HG02943 (cell line): ENCODE results near the gene FBF1.

ENCODE experiments used
- ATAC-seq: cut with Tn5 transposase; IDR thresholded peaks from one replicate; pipeline ENCODE4 v1.9.1; 2021; ENCODE audit warnings: mild to moderate bottlenecking, low read depth, moderate library complexity; ENCODE audit not compliant: unreplicated experiment

Gene FBF1

DNA sequence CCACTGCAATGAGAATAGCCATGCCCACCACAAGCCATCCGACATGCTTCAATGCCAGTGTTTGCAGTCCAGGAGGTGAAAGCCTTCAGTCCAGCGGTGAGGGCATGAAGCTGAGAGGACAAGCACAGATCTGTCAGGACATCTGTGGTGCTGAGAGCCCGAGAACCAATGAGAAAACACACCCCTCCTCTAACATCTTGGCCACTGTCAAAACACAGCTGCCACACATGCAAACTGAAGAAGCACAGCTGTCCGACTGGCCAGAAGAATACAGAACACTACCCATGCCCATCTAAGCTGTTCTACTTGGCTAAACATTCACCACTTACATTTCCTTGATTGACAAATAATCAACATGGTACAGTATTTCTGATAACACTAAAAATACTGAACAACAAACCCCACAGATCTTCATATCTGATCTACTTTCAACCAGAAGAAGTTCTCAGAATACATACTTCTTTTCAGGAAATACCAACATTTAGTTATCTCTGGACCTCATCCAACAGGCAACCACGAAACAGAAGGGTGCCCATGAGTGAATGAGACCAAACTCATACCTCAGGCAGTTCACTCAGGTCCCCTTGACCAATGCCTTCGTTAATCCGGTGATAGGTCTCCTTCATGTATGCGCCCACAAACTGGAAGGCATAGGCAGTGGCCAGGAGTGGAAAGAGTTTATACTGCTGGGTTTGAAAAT, 10.2 kb upstream of the FBF1 start:
- no peak for ATAC-seq

DNA sequence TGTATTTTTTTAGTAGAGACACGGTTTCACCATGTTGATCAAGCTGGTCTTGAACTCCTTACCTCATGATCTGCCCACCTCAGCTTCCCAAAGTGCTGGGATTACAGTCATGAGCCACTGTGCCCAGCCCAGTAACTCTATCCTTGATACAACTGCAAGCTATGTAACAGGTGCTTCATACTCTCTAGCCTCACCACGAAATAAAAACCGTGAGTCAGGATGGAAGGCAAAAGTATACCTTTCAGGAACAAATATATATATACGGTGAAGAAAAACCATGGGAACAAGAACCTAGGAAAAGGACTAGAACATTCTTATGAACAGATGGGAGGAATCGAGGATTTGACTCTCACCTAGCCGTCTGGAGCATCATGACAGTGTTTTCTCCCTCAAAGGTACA, 9.6 kb upstream of the FBF1 start:
- no peak for ATAC-seq

DNA sequence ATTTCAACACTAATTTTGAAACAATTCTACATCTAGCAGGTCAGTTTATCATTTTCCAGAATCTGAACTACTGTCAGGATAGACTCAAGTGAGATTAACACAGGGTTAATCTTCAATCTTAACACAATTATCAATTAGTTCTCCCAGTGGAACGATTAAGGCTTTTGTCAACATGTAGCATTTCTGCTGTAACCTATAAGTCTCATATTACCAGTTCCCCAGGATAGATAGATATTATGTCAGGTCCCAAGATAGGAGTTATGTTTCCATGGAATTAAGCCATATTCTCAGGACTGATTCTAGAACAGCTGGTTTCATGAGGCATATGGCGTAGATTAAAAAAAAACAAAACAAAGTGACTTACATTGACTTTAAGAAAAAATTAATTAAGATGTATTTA, 4.4 kb upstream of the FBF1 start:
- ATAC-seq, result no peak

DNA sequence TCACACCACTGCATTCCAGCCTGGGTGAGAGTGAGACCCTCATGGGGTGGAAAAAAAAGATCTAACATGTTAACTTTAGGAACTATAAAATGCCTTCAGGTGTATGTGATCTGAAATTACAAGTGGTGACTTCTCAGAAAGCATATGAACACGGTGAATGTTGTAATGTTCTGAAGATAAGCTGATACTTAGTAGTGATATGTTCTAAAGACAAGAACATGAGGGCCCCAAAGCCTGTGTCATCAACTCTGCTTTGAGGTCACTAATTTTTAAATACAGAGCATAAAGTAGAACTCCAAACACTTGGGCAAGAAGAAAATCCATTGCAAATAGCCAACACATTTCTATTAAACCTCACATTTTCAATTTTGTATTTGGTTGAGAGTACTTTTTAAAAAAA, 2.6 kb upstream of the FBF1 start:
- no peak for ATAC-seq

DNA sequence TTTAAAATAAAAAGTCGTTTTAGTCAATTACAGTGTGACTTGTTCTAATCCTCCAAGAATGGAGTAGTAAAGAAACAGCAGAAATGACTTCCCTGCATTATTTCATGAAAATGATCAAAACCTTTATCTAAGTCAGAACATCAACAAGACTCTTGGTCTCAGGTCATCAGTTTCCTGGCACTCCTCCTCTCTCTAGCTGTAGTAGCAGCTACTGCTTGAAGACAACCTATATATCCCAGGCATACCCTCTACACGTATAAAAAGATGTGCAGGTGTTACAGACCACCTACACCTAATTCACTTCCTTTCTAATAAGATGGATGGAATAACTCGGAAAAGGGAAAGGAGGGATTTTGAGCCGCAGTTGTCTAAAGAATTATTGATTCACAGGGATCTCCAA, 1.6 kb upstream of the FBF1 start:
- no peak for ATAC-seq

DNA sequence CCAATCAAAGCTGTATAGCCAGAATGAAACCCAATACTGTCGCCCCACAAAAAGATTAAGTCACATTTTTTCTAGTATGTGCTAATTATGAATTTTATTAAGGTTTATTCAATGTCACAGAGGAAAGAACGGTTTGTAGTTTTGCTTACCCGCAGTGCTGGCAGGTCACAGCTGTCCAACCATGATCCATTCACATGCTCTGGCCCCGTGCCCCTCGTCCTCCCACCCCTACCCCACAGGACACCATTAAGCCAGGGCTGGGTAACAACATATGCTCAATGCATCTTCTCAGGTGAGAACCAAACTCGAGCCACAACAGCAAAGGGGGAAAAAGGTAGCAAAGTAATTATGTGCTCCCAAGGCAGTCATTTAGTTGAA, 589 bp upstream of the FBF1 start:
- ATAC-seq, result no peak

DNA sequence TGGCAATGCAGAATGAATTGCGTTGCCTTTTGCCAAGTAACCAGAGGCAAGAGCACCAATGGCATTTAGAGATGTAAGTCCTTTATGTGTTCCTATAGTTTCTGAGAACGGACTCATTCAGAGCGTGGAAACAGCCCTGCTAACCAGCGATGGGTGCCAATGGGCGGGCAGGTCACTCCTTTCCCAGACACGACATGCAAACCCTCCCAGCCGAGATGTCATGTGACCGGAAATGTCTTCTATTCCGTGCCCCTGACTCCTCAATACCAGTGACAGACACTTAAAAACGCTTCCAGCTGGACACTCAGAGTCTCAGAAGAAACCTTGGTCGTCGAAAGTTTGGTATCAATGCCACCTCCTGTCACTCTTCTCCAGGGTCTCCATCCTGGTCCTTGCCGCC, 3.2 kb downstream of the FBF1 start:
- ATAC-seq, result no peak

DNA sequence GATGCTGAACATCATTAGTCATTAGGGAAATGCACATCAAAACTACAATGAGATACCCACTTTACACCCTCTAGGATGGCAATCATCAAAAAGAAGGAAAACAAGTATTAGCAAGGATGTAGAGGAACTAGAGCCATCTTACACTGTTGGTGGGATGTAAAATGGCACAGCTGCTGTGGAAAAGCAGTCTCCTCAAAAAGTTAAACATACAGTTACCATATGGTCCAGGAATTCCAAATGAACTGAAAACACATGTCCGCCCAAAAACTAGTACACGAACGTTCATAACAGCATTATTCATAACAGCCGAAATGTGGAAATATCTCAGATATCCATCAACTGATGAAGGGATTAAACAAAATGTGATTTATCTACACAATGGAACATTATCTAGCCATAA, 7.0 kb downstream of the FBF1 start:
- ATAC-seq, result no peak

DNA sequence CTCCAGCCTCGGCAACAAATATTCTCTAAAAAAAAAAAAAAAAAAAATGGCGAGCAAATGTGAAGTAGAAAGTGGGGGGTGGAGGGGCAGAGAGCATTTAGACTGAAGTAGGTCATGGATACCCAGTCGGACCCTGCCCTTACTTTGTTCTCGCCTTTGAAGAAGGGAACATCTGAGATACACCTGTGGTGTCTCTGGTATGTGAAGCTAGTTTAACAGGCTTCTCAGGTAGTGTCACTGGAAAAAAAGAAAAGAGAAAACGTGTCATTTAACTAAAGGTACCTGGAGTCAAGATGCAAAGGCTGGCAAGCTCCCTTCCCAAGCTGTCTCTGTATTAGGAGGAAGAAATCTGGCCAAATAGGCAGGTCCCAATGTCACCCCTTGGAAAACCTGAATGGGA, 8.0 kb downstream of the FBF1 start:
- no peak for ATAC-seq

DNA sequence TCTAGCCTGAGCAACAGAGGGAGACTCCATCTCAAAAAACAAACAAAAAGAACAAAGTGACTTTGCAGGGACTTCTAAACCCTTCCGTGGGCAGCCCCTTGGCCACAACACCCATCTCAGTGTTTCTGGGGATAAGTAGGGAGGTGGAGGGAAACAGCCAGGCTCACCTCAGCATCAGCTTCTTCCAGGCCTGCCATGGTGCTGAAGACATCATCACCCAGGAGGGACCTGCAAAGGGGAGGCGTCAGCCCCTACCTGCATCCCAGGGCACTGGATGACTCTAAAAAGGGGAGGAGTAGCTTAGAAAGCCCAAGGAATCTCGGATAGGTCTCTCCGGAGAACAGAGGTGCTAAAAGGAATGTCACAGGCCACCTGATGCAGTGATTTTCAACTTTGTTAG, 9.8 kb downstream of the FBF1 start:
- ATAC-seq, result no peak

DNA sequence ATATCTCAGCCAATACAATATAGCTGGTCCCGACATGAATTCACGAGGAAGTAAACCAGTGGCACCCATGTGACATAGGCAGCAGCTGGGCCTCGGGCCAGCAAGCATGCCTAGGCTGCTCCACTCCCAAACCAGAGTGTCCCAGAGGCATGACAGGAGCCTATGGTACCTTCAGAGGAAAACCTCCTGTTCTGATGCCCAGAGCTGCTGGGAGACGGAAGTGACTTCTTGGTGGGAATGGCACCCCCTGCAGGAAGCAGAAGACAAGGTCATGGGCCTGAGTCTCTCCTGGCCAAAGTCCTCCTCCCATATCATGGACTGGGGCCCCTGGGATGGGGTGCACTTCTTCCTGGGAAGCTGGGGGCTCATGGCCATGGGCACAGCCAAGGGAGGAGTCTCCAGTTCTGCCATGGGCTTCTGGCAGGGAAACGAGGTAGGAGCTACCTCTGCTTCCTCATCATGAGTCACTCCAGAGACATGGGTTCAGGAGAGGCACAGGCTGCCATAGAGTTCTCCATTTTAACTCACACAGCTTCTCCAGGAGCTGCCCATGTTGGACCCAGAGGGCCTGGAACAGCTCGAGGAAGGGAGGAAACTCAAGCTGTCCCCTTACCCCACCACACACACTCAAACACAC, 13.4 kb downstream of the FBF1 start:
- no peak for ATAC-seq

DNA sequence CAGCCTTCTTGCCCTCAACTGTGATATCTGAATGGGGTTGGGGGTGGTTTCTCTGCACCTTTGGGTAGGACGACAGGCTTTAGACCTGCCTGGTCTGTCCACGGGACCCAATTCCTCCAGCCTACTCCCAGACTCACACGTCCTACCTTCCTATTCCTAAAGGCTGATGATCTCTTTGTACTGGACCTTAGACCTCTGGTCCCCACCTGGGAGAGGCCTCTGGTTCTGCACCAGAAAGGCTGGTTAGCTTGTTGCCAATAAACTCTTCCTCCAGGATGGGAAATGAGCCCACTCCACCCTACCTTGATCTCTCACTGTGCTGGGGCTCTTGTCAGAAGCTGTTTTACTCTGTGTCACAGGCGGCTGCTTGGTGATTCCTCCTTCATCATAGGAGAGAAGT, 14.4 kb downstream of the FBF1 start:
- no peak for ATAC-seq

DNA sequence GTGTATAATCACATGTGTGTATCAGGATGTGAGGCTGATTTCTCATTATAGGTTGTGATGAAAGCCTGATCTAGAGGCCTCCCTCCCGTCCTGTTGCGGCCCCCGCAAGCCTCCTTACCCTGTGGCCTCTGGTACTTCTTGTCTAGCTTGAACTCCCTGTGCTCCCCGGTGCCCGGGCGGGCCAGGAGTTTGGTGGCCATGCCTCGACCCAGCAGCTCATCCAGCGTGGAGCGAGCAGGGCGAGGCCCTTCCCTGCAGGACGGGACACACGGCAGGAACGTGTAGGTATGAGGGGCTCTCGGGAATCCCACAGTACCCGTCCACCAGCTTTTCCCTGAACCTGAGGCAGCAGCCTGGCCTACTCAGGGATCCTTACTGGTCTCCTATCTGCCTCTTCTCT, 14.9 kb downstream of the FBF1 start:
- no peak for ATAC-seq

DNA sequence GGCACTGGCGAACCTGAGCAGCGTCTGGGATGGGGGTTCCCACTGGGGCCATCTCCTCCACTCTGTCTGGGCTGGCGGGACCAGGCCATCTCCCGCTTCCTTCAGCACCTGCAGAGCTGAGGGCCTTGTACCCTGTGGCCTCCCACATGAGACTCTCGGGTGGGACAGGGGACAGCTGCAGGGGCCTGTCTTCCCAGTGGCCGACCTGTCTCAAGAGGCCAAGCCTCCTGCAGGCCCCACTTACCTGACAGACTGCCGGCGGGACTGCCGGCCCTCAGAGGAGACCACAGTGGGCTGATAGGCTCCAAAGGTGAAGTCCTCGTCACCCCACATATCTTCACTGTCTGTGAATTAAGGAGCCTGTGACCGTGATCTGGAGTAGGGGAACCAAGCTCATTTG, 15.7 kb downstream of the FBF1 start:
- ATAC-seq, result no peak

DNA sequence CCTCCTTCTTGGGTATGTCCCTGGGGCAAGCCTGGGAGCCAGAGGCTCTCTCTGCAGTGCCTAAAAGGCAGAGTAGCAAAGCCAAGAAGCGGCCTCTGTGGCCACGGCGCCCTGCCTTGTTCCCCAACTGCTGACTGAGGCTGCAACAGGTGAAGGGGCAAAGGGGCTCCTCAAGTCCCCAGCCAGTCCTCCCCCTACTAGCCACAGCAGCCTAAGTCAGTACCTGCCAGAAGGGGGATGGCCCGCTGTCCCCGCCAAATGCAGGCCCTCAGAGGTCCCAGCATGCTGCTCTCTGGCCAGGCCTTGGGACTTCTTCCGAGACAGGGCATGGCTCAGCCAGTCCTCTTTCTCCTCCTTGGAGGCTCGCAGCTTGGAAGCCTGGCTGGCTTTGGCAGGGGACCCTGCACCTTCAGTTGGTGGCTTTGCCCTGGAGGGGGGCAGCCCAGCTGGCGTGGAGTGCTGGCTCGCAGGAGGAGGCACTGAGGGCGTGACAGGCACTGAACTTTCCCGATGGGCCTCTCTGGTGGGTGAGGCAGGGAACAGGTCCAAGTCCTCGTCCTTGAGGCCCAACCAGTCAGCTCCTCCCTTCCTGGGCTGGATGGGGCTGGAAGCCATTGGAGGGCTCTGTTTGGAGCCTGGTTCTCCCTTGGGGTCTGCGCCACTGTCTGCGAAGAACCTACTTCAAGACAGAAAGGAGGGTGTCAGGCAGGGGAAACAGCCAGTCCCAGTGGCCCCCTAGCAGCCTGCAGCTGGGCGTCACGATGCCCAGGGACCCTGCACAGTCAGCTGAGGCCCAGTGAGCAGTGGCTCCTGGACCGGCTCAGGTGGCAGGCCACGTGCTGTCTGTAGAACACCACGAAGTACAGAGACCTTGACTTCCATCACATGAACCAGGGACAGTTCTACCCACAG, 17.6 kb downstream of the FBF1 start:
- no peak for ATAC-seq

DNA sequence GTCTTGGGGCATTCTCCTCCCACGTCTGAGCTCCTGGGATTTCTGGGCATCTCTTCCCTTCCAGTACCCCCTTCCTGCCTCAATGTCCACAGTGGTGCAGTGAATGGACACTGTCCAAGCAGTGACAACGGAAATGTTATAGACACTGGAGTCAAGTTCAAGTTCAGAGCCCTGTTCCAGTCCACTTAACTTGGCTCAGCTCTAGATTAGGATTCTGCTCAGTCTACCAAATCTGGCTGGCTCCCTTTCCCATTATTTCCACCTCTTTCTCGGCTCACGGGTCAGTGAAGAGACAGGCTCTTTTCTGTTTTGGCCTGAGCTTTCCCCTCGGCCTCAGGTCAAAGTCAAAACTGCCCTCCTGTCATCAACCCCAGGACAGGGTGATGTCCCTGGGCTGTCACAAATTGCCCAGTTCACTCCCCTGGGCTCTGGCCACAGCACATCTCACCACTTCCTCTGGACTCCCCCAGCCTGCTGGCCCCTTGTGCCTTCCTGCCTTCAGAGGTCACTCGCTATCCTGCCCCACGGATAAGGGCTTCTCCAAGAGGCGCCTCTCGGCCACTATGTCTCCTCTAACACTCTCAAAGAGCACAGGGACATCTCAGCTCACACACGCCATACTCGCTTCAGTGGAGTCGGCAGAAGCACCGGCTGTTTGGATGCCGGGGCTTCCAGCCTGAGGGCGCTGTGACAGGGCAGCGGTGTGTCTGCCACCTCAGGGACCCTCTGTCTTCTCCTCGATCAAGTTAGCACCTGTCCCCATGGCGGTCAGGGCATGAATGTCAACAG, 18.5 kb downstream of the FBF1 start:
- no peak for ATAC-seq

DNA sequence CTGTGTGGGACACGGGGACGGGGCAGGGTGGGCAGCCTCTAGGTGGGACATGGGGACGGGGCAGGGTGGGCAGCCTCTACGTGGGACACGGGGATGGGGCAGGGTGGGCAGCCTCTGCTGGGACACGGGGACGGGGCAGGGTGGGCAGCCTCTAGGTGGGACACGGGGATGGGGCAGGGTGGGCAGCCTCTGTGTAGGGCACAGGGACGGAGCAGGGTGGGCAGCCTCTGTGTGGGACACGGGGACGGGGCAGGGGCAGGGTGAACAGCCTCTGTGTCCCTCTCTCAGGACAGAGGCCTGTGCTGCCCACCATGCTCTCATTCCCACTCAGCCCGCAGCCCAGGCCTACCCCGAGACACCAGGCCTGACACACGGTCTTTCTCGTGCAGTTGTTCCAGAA, 19.2 kb downstream of the FBF1 start:
- no peak for ATAC-seq

DNA sequence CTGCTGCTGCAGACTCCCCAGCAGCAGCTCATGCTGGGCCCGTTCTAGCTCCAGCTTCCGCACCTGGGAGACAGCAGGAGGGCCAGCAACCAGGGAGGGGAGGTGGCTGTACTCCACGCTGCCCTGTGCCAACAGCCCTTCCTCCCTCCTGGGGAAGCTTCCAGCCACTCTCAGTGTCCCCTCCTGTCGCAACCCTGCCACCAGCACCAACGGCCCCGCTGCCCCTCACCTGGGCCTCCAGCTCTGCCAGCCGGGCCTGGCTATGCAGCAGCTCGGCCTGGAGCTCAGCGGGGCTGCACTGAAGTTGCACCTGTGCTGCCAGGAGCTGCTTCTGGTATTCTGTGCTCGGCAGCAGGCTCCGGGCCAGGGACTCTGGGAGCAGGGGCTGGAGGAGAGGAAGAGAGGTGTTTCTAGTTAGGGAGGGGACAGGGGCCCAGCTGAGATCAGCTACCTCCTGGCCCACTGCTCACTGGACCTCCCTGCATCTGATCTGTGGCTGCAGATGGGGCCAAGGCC, 20.7 kb downstream of the FBF1 start:
- ATAC-seq, result no peak

DNA sequence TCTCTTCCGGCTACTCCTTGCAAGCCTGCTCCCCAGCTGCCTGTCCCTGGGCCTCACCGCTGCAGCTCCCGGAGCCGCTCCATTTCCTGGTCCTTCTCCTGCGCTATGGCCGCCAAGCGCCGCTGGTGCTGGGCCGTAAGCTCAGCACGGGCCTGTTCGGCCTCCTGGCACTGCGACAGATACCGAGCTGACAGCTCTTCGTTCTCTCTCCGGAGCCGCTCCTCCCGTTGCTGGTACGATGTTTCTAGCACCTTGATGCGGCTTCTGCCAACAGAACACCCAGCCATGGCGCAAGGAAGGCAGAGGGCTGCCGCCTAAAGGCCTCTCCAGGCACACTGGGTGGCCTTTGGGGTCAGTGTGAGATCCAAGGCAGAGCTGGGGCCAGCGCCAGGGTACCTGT, 21.2 kb downstream of the FBF1 start:
- ATAC-seq, result no peak

DNA sequence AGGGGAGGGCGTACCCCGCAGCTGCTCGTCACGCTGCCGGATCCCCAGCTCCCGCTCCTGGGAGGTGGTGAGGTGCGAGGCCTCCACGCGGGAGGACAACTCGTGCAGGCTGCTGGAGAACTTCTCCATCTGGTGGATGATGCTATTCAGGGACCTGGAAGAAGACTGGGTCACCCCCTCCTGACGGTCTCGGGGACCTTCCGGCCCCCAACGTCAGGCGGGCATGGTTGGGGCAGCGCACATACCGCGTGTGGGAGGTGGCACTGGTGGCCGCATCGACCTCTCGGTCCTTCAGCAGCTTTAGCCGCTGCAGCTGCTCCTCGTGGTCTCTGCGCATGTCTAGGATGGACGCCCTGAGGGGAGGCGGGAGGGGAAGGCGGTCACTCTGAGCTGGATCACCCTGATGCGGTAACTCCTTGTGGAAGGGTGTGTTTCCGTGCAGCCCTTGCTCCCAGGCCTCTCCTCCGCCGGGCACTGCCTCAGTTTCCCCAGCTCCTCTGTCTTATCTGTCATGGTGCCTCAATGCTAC, 22.9 kb downstream of the FBF1 start:
- ATAC-seq, result no peak
